Stimulated activated naive CD4-positive, alpha-beta T cell treated with Interleukin-2 at 50 U/mL for 16 hours (primary cell): ENCODE data around the gene SART3.
"Not testable (repeated sequence)": the region's sequence is repeated elsewhere in the genome, so short reads cannot be mapped to it uniquely, and the experiment has no call there.

ENCODE experiments used
- DNase-seq: peaks from one replicate; lab custom pipeline; 2025; lab: John Stamatoyannopoulos, UW

The SART3 gene

DNA sequence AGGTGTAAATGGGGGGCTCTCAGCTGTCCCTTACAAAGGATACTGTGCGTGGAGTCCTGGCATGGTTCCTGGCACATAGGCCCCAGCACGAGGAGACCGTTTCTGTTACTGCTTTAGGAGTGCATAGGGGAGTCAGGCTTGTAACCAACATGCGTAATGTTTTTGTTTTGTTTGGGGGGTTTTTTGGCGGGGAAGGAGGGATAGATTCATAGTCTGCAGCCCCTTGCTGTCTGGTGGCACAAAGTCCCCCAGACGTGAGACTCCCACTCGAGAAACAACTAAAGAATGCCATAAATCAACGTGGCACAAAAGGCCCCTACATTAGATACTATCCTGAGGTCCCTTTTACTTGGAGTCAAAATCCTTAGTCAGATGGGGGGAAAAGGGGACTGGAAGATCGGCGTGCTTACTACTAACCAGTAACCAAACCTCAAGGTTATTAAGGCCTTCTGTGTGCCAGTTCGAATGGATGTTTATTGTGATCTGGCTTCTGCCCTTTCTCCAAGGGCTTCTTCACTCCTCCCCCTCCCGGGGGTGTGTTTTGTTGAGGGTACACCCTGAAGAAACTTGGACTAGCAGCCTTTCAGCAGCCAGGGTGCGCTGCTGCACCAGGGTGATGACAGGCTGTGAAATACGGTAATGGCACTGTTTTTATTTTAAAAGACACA lies 2.3 kb upstream of the SART3 start:
- DNase-seq: peak; percentile 85

DNA sequence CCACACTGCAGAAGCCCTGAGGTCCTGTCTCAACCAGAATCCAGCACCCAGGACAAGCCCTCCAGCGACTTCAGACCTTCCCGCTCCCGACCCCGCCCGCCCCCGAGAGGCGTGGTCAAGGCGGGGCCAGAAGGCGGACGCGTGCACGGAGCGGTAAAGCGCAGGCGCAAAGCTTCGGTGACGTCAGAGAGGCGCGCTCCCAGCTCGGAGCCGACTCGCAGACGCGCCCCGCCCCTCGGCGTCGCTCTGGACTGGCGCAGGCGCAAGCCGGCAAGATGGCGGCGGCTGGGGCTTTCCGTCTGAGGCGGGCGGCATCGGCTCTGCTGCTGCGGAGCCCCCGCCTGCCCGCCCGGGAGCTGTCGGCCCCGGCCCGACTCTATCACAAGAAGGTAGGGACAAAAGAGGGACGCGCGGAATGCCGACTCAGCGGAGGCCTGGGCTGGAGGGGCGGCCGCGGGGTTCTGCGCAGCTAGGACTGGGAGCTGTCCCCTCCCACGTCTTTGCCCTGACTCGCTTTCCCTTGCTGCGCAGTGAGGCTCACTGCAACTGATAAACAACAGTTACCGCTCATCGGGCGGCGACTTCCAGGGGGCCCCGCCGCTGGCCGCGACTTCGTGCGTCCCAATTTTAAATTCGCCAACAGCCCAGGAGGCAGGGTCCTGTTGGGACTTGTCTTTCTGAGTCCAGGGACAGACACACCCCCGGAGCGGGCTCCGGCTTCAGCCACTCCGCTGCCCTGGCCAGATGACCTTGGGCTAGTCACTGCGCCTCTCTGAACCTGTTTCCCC lies 1.6 kb upstream of the SART3 start, which contains the start of gene ISCU:
Gene ISCU (plus strand): TSS at position 249 of the 788 bp plus-strand sequence. CDS start 27 bp downstream, at position 276.
- peak; percentile 96 for DNase-seq

DNA sequence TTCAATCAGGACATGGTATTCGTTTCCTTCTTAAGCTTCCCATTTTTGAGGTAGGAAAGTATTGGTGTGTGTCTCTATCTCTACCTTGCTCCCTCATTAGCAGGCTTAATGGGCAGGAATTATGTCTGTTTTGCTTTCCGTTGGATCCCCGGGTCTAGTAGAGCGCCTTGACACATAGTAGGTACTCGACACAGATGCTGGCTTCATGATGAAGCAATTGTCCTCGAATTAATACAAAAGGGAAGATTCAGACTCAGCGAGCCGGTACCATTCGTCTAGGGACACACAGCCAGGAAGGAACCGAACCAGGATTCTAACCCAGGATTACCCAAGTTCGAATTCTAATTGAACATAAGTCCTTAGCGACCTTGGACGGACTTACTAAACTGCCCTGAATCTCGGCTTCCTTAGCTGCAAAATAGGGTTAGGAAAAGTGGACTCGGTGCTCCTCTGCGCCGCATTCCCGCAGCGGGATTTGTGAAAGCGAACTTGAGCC lies 927 bp upstream of the SART3 start:
- DNase-seq: no peak

DNA sequence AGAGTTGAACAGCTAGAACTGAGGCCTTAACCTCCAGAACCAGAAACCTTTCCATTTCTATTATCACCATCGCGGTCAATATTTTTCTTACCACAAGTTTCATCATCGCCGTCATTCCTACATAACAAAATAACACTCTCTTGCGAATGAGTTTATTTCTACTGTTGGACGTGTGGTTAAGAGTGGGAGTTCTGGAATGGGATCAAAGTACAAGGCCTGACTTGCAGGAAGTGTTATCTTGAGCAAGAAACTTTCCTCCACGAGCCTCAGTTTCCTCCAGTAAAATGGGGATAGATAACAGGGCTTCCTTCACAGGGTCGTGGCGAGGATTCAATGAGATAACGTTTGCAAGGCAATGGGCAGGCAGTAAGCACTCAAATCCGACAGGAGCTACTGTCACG lies 652 bp downstream of the SART3 start:
- DNase-seq: no peak

DNA sequence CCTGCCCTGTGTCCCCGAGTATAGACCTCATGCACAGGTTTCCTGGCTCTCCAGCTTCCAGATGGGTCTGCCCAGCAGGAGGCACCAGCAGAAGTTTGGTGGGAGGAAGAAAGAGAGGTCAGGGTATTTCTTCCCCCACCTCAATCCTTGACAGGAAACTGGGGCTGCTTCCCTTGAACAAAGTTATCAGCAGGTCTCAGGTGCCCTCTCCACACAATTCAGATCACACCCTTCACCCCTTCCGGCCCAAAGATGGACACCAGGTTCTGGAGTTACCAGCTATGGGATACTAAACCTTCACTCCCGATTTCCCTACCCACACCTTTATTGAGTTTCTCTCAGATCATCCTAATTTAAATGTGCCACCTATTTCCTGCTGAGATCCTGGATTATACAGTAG lies 1.2 kb downstream of the SART3 start:
- DNase-seq: no peak

DNA sequence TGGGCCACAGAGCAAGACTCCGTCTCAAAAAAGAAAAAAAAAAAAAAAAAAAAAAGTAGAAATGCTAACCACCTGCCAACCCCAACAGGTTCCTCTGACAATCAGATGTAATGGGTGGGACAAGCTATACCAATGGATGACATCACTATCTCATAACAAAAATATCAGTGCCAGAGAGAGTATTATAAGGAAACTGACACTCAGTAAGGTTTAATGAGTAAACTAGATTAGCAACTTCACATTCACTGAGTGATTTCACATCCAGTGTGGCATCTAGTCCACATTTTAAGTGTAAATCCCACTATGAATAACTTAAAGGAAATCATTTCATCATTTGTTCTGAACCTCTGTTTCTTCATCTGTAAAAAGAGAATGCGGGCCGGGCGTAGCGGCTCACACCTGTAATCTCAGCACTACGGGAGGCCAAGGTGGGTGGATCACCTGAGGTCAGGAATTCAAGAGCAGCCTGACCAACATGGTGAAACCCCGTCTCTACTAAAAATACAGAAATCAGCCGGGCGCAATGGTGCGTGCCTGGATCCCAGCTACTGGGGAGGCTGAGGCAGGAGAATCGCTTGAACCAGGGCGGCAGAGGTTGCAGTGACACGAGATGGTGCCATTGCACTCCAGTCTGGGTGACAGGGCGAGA lies 1.8 kb downstream of the SART3 start:
- no peak for DNase-seq

DNA sequence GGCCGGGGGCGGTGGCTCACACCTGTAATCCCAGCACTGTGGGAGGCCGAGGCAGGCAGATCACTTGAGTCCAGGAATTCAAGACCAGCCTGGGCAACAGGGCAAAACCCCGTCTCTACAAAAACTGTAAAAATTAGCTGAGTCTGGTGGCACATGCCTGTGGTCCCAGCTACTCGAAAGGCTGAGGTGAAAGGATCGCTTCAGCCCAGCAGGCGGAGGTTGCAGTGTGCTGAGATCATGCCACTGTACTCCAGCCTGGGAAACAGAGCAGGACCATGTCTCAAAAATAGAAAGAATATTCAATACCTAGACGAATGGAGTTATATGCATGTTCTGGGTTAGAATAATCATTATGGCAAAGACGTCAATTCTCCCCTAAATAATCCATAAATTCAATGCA lies 5.6 kb downstream of the SART3 start:
- DNase-seq: not testable (repeated sequence)

DNA sequence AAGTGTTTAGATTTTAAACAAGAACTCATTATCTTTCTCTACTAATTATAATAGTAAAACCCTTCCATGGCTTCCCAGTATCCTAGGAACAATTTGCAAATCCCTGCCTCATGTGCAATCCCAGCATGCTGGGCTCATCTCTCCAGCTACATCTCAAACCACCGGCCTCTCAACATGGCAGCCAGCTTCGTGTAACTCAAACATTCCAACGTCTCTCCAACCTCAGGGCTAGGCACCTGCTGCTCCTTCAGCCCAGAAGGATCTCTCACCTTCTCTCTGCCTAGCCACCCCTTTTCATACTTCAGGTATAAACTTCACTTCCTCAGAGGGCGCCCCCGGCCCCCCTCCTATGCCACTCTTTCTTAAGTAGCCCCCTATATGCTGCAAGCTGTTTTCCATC lies 7.2 kb downstream of the SART3 start:
- DNase-seq: no peak

DNA sequence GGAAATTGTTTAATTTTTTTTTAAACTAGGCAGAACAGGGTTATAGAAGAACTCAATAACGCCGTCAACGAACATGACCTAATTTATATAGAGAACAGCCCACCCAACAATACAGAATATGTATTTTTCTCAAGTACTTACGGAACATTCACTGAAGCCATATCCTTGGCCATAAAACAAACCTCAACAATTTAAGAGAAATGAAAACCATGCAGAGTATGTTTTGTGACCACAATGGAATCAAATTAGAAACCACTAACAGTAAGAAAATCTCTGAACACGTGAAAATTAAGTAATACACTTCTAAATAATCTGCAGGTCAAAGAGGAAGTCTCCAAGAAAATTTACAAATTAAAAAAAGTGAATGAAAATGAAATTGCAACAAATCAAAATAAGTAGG lies 9.4 kb downstream of the SART3 start:
- no peak for DNase-seq

DNA sequence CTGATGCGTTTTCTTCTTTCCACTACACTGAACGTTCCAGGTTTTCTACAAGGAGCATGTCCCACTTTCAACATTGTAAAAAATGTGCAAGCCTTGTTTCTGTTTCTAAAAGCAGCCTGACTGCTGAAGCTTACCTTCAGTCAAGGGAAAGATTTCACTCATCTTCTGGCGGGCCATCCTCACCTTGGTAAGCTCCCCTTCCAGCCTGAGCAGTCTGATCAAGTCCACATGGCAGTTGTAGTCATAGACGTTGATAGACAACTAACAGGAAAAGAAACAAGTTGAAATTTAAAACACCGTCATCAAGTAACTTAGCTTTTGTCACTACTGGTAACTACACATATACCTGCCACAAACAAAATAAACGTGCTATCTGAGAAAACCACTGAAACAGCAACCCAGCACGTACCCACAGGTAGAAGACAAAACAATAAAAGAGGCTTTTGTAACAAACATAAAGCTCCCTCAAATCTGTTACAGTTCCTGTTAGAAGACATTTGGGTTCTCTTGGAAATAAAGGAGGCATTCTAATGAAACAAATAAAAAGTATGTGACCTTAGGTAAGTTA lies 11.9 kb downstream of the SART3 start:
- DNase-seq: no peak

DNA sequence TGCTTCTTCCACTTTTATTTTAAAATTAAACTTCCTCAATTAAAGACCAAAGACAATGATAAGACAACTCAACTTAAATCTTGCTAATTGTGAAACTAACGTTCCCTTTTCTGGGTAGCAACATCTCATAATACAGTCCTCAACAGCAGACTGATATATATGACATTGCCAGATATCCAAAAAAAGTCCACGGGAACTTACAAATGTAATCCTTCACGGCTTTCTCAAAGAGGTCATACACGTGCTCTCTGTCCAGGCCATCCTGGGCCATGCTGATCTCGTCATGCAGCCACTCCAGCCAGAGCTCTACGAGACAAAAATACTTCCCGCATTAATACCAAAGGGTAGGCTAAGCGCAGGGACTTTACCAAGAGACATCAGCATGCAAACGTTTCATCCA lies 13.3 kb downstream of the SART3 start:
- DNase-seq: no peak

DNA sequence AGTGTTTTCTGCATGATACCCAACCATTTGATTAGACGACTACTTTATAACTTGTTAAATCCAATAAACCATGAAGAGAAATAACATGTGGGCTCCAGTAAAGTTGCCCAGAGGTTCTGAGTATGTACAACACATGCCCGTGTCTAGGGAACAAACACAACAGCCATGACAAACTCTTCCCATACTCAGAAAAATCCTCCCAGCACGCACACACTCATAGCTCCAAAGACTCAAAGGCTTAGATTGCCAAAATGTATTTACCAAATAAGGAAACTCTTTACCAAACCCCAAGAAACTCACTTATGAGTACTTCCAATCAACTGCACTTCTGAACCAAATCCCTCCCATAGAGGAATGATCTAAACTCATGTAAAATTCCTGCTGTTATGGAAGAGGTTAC lies 17.3 kb downstream of the SART3 start:
- no peak for DNase-seq

DNA sequence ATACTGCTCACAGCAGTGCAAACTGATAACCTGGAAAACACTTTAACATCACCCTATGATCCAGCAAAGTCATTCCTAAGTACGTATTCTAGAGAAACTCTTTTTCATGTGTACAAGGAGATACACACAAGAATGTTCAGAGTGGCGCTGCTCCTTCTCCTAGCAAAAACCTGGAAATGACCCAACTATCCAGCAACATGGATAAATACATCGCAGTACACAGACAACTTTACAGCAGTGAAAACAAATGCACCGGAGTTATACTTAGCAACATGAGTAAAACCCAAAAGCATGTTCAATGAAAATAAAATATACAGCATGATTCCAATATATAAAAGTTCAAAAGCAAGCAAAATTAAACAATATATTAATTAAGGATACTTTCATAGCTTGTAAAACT lies 18.7 kb downstream of the SART3 start:
- DNase-seq: no peak

DNA sequence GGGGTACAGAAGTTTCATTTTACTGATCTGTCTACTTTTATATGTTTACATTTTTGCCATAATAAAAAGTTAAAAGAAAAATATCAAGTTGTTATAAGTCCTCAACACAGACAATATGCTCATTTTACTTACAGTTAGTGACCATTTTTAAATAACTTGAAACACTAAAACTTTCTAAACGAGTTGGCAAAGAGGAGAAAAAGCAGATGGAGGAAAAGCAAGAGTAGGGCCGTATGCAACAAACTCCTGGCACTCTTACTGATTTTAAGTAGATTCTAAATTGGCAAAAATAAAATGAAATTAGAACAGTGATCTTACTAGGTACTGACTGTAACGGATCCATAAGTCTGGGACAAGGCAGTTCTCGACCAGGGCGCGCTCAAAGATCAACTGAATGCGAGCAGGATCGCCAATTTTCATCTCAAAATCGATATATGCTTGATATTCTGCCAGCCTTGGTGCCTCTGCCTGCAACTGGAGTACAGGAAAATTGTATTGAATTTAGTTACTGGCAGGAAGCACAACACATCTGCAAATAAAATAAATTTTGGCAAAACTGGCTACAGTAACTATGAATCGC lies 22.3 kb downstream of the SART3 start:
- no peak for DNase-seq

DNA sequence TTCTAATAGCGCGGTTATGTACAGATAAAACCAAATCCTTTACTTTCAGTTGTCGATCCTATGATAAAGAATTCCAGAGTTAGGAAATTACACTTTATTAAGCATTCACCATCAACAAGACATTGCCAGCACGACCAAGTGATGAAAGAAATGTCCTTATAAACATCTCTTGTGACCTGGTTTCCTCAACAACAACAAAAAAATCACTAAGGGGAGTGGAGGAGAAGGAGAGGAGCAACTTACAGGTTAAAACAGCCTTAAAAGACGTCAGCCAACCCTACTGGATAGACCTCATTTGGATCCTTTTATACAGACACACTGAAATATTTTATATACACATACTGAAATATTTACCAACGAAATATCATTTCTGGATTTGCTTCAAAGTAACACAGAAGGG lies 22.8 kb downstream of the SART3 start:
- DNase-seq: no peak

DNA sequence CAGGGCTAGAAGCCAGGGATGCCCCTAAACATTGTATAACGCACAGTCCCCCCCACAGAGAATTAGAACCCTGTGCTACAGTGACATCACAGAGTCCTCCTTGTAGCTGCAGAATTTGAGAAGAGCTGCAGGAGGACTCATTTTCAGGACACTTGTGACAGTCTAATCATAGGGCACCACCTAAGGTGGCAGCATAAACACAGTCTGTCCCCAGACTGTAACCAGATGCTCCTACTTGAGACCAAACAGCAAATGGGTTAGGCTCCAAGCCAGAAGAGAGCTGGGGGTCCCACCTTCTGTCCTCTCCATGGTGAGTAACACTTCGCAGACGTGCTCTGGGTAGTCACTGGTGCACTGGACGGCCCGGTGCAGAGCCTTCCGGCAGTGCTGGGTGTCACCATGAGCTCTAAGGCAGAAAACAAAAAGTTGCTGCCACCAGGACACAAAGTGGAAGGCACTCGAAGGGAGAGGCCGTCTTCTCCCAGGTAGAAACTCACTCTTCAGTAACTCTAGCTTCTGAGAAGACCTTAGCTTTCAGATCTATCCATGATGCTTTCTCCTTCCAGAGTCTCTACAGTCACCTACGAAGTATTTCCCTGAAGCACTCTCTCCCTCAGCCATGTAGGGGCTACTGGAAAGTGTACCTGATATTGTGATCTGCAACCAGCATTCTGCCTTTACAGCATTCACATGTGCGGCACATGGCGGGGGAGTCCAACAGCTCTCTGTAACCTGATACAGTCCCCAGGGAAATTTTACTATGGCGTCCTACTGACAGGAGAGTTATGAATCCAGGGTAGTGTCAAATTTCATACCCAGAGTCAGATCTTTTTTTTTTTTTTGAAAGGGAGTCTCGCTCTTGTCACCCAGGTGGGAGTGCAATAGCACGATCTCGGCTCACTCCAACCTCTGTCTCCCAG lies 28.8 kb downstream of the SART3 start:
- DNase-seq: no peak

DNA sequence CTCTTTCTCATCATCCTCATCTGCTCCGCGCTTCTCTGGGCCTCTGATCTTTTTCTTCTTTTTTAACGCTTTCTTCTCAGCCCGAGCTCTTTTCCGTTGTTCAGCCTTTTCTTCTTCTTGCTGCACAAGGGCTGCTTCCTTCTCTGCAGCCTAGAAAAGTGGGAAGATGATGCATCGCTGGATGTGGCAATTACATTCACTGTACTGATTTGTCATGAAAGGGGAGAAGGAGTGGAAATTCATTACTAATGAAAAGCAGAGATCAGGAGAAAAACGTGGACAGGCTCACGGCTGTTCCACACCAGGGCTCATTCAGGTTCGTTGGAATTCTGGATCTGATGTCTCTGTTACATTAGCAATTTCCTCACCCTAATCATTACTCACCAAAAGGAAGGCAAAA lies 30.8 kb downstream of the SART3 start:
- DNase-seq: no peak

DNA sequence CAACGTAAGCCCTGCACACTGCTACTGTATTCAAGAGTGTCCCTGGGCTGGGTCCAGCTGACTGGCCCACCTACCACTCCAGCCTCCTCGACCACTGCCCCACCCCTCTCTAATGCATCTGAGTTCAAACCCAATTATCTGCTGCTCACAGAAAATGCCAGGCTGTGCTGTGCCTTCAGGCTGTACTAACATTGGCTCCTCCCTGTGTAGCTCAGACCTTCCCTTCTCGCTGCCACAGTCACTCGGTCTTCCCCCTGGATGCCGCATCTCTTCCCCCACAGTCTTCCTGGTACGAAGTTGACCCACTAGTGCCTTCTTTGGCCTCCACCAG lies 33.8 kb downstream of the SART3 start:
- DNase-seq: no peak

DNA sequence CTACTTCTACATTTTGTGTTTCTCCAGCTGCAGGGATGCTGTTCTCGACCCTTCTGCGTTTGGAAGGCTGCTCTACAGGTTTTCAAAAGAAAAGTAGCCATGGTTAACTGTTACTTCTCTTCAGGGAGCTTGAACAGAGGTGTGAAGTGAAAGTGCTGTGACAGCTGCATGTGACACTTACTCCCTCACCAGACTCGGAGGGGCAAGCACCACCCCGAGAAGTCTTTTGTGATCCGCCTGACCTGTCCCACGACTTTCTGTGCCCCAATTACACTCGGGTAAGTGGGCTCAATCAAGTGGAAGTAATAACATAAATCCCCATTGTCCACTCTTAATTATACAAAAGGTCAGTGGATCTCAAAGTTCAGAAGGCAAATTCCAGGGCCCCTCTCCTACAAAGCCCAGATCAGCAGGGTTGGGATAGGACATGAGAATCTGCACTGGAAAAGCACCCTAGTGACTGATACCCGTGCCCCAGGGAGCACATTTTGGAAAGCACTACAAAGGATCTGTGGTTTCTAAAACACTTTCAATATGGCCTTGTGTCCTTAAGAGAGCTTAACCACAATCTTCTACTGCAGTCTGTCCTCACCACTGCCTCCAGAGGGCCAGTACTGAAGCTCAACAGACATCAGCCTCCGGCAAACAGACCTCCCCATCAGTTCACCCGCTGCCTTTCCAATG lies 34.3 kb downstream of the SART3 start:
- DNase-seq: no peak

DNA sequence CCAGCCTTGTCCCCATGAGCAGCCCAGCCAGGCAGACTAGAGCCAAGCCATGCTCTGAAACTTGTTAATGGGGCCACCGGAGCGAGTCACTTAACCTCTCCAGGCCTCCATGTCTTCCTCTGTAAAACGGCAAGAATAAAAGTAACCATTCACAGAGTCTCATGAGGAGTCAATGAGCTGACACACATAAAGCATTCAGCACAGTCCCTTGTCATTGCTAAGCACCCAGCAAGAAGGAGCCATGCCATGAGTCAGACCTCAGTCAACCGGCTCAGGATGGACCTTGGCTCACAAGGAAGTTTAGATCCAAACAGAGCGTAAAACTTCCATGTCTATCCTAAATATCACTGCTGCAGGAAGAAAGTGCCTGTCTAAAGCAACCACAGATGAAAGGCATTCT lies 35.3 kb downstream of the SART3 start:
- no peak for DNase-seq

DNA sequence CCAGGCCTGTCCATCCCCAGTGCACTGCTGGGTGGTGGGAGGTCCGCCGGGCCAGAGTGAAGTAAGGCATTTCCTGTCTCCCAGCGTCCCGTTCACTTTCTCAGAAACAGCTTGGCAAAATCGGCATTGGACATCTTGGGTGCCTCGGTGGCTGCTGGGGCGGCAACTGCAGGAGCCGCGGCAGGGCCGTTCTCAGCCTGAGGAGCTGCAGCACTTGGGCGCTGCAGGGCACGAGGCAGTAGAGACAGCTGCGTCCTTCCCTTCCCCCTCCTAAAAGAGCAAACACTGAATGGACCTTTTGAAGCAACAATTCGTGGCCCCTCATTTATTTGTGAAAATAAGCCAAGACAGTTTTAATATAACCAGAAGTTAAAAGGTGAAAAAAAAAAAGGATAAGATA lies 37.6 kb downstream of the SART3 start:
- no peak for DNase-seq
